Astrocyte of the spinal cord (primary cell): ENCODE results near the gene ERG28.

Source experiments
- DNase-seq: peaks from one replicate; pipeline ENCODE4 v3.0.0; 2011; ENCODE audit warnings: low read depth, low spot score
- H3K4me3 ChIP-seq: 2 replicates; pipeline ENCODE4 v1.5.1; 2011; ENCODE audit warnings: low read depth, mild to moderate bottlenecking, low read length, moderate library complexity
- CTCF ChIP-seq: IDR thresholded peaks from 2 replicates; pipeline ENCODE4 v1.5.1; 2012; ENCODE audit warnings: low read depth, mild to moderate bottlenecking, low read length, inconsistent platforms
- in situ Hi-C: cut with HindIII; loops from 2 replicates; pipeline ENCODE4 v1.10.0; 2017; ENCODE audit warnings: low sequenced_read_pairs

The ERG28 gene

GRCh38 chr14:75653563-75653962 lies 7.1 kb downstream of the ERG28 start:
- no peak for DNase-seq
- in situ Hi-C loops: no loop called here
- H3K4me3 ChIP-seq: no peak overlapping the region
- no peak for TF ChIP-seq CTCF

GRCh38 chr14:75650253-75651058 lies 10.2 kb downstream of the ERG28 start:
- H3K4me3 ChIP-seq: no peak overlapping the region
- in situ Hi-C loops: no loop called here
- TF ChIP-seq CTCF: no peak
- no peak for DNase-seq

- in situ Hi-C loops: no loop called here
- no peak for TF ChIP-seq CTCF
- DNase-seq: no peak
These were observed 10.9 kb downstream of the ERG28 start for GRCh38 chr14:75649773-75650172.

GRCh38 chr14:75649337-75649736 lies 11.3 kb downstream of the ERG28 start:
- H3K4me3 ChIP-seq: no peak overlapping the region
- in situ Hi-C loops: no loop called here
- no peak for DNase-seq
- TF ChIP-seq CTCF: no peak

More at GRCh38 chr14:75649773-75650172, 10.9 kb downstream of the ERG28 start:
- no peak overlapping the region for H3K4me3 ChIP-seq

GRCh38 chr14:75648066-75648838 lies 12.4 kb downstream of the ERG28 start:
- peak; percentile 99 for DNase-seq
- in situ Hi-C loops: no loop called here
- H3K4me3 ChIP-seq: no peak overlapping the region
- no peak for TF ChIP-seq CTCF

GRCh38 chr14:75647640-75648039 lies 13.0 kb downstream of the ERG28 start:
- no peak for TF ChIP-seq CTCF
- H3K4me3 ChIP-seq: no peak overlapping the region
- DNase-seq: peak; percentile 52
- in situ Hi-C loops: no loop called here
